H1 (cell line): ENCODE results near the gene FGFBP1. TPM values are rescaled to one million over a fixed set of nuclear protein-coding genes. Genes with fewer than 3 reads are reported as not detected.

Experiments
- CTCF ChIA-PET: fragments of 300-600 bp; sonication (Branson Sonifier 250); formaldehyde crosslinking; loops from one replicate; lab custom pipeline; 2021; ENCODE audit not compliant: partially characterized antibody; lab: Charles Lee
- POLR2A ChIA-PET: fragments of 300-600 bp; sonication (Branson Sonifier 250); formaldehyde crosslinking; loops from one replicate; lab custom pipeline; 2021; ENCODE audit warnings: inconsistent platforms; ENCODE audit not compliant: partially characterized antibody; lab: Charles Lee
- DNase-seq, 2 experiments: peaks; one replicate each; pipeline versions ENCODE4 v3.0.0 to v3.0.0-alpha.2; 2010 to 2022; ENCODE audit warnings: low spot score in 2 of 2, low read depth in 1 of 2, mixed read lengths in 1 of 2
- FAIRE-seq: peaks from 2 replicates; lab custom pipeline; 2011; peaks lifted over from hg19 to GRCh38; lab: Jason Lieb, UNC
- H2AFZ ChIP-seq: 2 replicates; pipeline ENCODE4 v1.8.1; 2012; ENCODE audit warnings: low read length, inconsistent platforms
- H2AK5ac ChIP-seq: 2 replicates; pipeline ENCODE4 v1.6.1; 2013; ENCODE audit warnings: low read depth, low read length
- H2BK120ac ChIP-seq: replicated peaks from 2 replicates; pipeline ENCODE3; 2013; ENCODE audit warnings: low read depth, low read length, inconsistent platforms
- H2BK12ac ChIP-seq: 2 replicates; pipeline ENCODE4 v1.6.1; 2013; ENCODE audit warnings: low read depth, low read length
- H2BK15ac ChIP-seq: 2 replicates; pipeline ENCODE4 v1.6.1; 2013; ENCODE audit warnings: low read length
- H2BK20ac ChIP-seq: 2 replicates; pipeline ENCODE4 v1.6.1; 2013; ENCODE audit warnings: low read length
- H2BK5ac ChIP-seq: 2 replicates; pipeline ENCODE4 v1.6.1; 2013; ENCODE audit warnings: low read depth, low read length
- H3K14ac ChIP-seq: 2 replicates; pipeline ENCODE4 v1.6.1; 2013; ENCODE audit warnings: inconsistent platforms; ENCODE audit not compliant: insufficient read length
- H3K18ac ChIP-seq: 2 replicates; pipeline ENCODE4 v1.6.1; 2013; ENCODE audit warnings: low read length; ENCODE audit errors: extremely low read depth
- H3K23ac ChIP-seq: 2 replicates; pipeline ENCODE4 v1.6.1; 2013; ENCODE audit warnings: inconsistent platforms; ENCODE audit not compliant: insufficient read length
- H3K23me2 ChIP-seq: 2 replicates; pipeline ENCODE4 v1.6.1; 2013; ENCODE audit warnings: low read depth, low read length
- H3K27ac ChIP-seq: 2 replicates; pipeline ENCODE4 v1.6.1; 2011; ENCODE audit warnings: low read depth, low read length, inconsistent platforms
- H3K27me3 ChIP-seq, 4 experiments: replicated peaks in 1 of 4; 1 replicate in 1 of 4; 2 replicates in 3 of 4; pipeline versions ENCODE4 v1.6.1 to v1.8.1; 2011 to 2013; ENCODE audit warnings: low read length in 3 of 4, mild to moderate bottlenecking in 3 of 4, inconsistent platforms in 2 of 4, mixed read lengths in 2 of 4, moderate library complexity in 1 of 4; ENCODE audit not compliant: control insufficient read depth in 3 of 4, insufficient read depth in 3 of 4; ENCODE audit errors: extremely low read depth in 1 of 4
- H3K36me3 ChIP-seq, 4 experiments: 2 replicates each; pipeline versions ENCODE4 v1.6.1 to v1.8.1; 2011 to 2013; ENCODE audit warnings: mild to moderate bottlenecking in 4 of 4, low read length in 3 of 4, moderate library complexity in 2 of 4, control low read depth in 1 of 4, inconsistent platforms in 1 of 4; ENCODE audit not compliant: insufficient read depth in 4 of 4, control insufficient read depth in 2 of 4
- H3K4ac ChIP-seq: replicated peaks from 2 replicates; pipeline ENCODE3; 2013; ENCODE audit warnings: low read length, low read depth, mixed read lengths, inconsistent platforms; ENCODE audit not compliant: insufficient read length
- H3K4me1 ChIP-seq, 4 experiments: replicated peaks in 1 of 4; 1 replicate in 1 of 4; 2 replicates in 3 of 4; pipeline versions ENCODE4 v1.6.1 to v1.8.1; 2011 to 2013; ENCODE audit warnings: low read length in 3 of 4, inconsistent platforms in 2 of 4, mixed read lengths in 1 of 4; ENCODE audit not compliant: insufficient read depth in 4 of 4, control insufficient read depth in 3 of 4
- H3K4me2 ChIP-seq, 2 experiments: 2 replicates each; pipeline versions ENCODE4 v1.6.1 to v1.8.1; 2011 to 2013; ENCODE audit warnings: low read depth in 2 of 2, low read length in 2 of 2, control low read depth in 1 of 2, inconsistent platforms in 1 of 2, mild to moderate bottlenecking in 1 of 2; ENCODE audit not compliant: insufficient read depth in 1 of 2
- H3K4me3 ChIP-seq, 4 experiments: fragments of 200-600, 300-600 bp in 1 of 4; sonication (generic), shearing (Covaris generic), sonication (Bioruptor Twin) in 1 of 4; 2 replicates each; pipeline versions ENCODE4 v1.5.1 to v1.8.1; 2011 to 2016; ENCODE audit warnings: low read length in 4 of 4, low read depth in 3 of 4, control low read depth in 2 of 4, inconsistent platforms in 2 of 4, mild to moderate bottlenecking in 2 of 4, mixed read lengths in 1 of 4, moderate library complexity in 1 of 4; ENCODE audit not compliant: insufficient read depth in 2 of 4; ENCODE audit errors: extremely low read depth in 1 of 4
- H3K56ac ChIP-seq: replicated peaks from 2 replicates; pipeline ENCODE3; 2013; ENCODE audit warnings: low read depth, mild to moderate bottlenecking, mixed read lengths, low read length, inconsistent platforms; ENCODE audit not compliant: insufficient read length
- H3K79me1 ChIP-seq: 2 replicates; pipeline ENCODE4 v1.6.1; 2013; ENCODE audit warnings: low read depth, low read length, control low read depth
- H3K79me2 ChIP-seq, 2 experiments: 2 replicates each; pipeline versions ENCODE4 v1.6.1 to v1.8.1; 2012 to 2013; ENCODE audit warnings: low read length in 2 of 2, mild to moderate bottlenecking in 2 of 2, inconsistent platforms in 1 of 2; ENCODE audit not compliant: insufficient read depth in 2 of 2, control insufficient read depth in 1 of 2
- H3K9ac ChIP-seq, 4 experiments: replicated peaks in 1 of 4; 1 replicate in 1 of 4; 2 replicates in 3 of 4; pipeline versions ENCODE4 v1.6.1 to v1.8.1; 2011 to 2013; ENCODE audit warnings: low read depth in 3 of 4, low read length in 3 of 4, control low read depth in 2 of 4, mild to moderate bottlenecking in 2 of 4, moderate library complexity in 2 of 4, inconsistent platforms in 1 of 4; ENCODE audit errors: extremely low read depth in 1 of 4
- H3K9me3 ChIP-seq, 2 experiments: 2 replicates each; pipeline versions ENCODE4 v1.6.1 to v1.8.1; 2012 to 2013; ENCODE audit warnings: mild to moderate bottlenecking in 2 of 2, moderate library complexity in 2 of 2, control low read depth in 1 of 2, inconsistent platforms in 1 of 2, low read depth in 1 of 2, low read length in 1 of 2, mixed read lengths in 1 of 2; ENCODE audit not compliant: insufficient read depth in 2 of 2
- H4K20me1 ChIP-seq, 2 experiments: replicated peaks in 1 of 2; 2 replicates each; pipeline versions ENCODE3 to v1.8.1; 2011 to 2013; ENCODE audit warnings: inconsistent platforms in 2 of 2, low read length in 2 of 2, mild to moderate bottlenecking in 1 of 2; ENCODE audit not compliant: insufficient read depth in 2 of 2, control insufficient read depth in 1 of 2
- H4K5ac ChIP-seq: 2 replicates; pipeline ENCODE4 v1.6.1; 2013; ENCODE audit warnings: low read length, low read depth, mixed read lengths, inconsistent platforms; ENCODE audit not compliant: insufficient read length
- H4K8ac ChIP-seq: 2 replicates; pipeline ENCODE4 v1.8.0; 2013; ENCODE audit warnings: mild to moderate bottlenecking, moderate library complexity, low read length, inconsistent platforms; ENCODE audit not compliant: insufficient read depth; ENCODE audit errors: extremely low read depth
- H4K91ac ChIP-seq: replicated peaks from 2 replicates; pipeline ENCODE3; 2013; ENCODE audit warnings: low read length, mixed read lengths, inconsistent platforms; ENCODE audit not compliant: insufficient read length
- CBX8 ChIP-seq: fragments of 300-800, 300-1000 bp; sonication (generic); IDR thresholded peaks from 2 replicates; pipeline ENCODE4 v1.7.1; 2016; ENCODE audit warnings: low read depth, low read length, borderline replicate concordance
- JUN ChIP-seq: IDR thresholded peaks from 2 replicates; pipeline ENCODE4 v1.6.1; 2011; ENCODE audit warnings: low read depth, mild to moderate bottlenecking, improper control_type of control experiment, low read length
- WGBS, 2 experiments: shearing (Covaris generic) in 1 of 2; methylation state at CpG; one replicate each; pipeline versions ENCODE4 v1.1.6 to v1.1.7; 2013 to 2015; ENCODE audit warnings: low lambda C conversion rate in 2 of 2, mixed read lengths in 2 of 2, inconsistent platforms in 1 of 2, low coverage in 1 of 2, missing lambda C conversion rate in 1 of 2; ENCODE audit not compliant: insufficient replicate concordance in 2 of 2, insufficient coverage in 1 of 2, insufficient read length in 1 of 2; ENCODE audit errors: extremely low coverage in 1 of 2, missing lambda C conversion rate in 1 of 2; 5-methylcytosine and 5-hydroxymethylcytosine counted together
- polyA plus RNA-seq, 7 experiments: library from polyadenylated mRNA; depleted of rRNA in 3 of 7; stranded (reverse) in 5 of 7; unstranded in 2 of 7; fragments of >200 nt in 5 of 7; fragments of 200-250 nt in 2 of 7; gene quantifications; 1 replicate in 5 of 7; 2 replicates in 1 of 7; 4 replicates in 1 of 7; pipeline versions ENCODE4 v1.2.1 to v1.2.3, GENCODE V29; 2011 to 2013; ENCODE audit warnings: missing spikeins in 2 of 7, mixed read lengths in 2 of 7
- total RNA-seq: library from RNA; stranded (reverse); fragmentation: NEBNext Ultra II Directional; extraction: Animal tissue kit (Norgen Biotek cat#: 25700); gene quantifications from 2 replicates; pipeline ENCODE4 v1.2.1, GENCODE V29; 2021
- TF ChIP-seq, protein P1 (sequence below), 3 experiments: IDR thresholded peaks; 1 replicate in 2 of 3; 2 replicates in 1 of 3; pipeline versions ENCODE4 v1.5.1 to v1.6.1; 2011; ENCODE audit warnings: low read length in 3 of 3, mild to moderate bottlenecking in 3 of 3, inconsistent platforms in 2 of 3, low read depth in 1 of 3, moderate library complexity in 1 of 3; ENCODE audit not compliant: insufficient read depth in 1 of 3; ENCODE audit errors: control extremely low read depth in 1 of 3

The FGFBP1 gene
- total and polyA plus RNA-seq, 2 of the 8 experiments (the other 6 are each of a cell fraction or from before 2014, with no cell fraction given), result 0.17 to 0.20 TPM

DNA sequence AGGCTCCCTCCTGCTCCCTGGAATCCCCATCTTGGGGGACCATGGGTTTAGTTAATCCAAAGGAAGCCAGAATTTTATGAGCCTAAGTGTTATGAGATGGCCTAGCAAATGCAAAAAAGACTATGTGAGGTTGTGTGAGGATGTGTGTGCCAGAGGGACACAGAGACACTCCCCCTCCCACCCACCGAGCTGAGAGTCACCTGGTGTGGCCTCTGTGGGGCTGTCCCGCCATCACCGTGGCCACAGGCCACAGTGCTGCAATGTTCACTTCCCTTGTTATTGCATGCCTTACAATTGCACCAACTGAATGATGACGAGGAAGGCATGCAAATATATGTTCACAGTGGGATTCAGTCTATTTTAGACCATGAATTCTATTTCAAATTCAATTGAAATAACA is 25.0 kb upstream of the FGFBP1 start:
- DNase-seq, result no peak
- Histone ChIP-seq H2BK120ac (no peak overlapping the region), H4K91ac (no peak overlapping the region), H3K9ac (no peak overlapping the region), H2BK12ac (no peak overlapping the region), H3K14ac (no peak overlapping the region), H3K4me2 (no peak overlapping the region), H3K23me2 (no peaks in the 10 kb centered on the region), H3K79me1 (no peaks in the 10 kb centered on the region), H4K8ac (no peak overlapping the region), H2BK20ac (no peak overlapping the region), H3K79me2 (no peaks in the 10 kb centered on the region), H4K20me1 (no peaks in the 10 kb centered on the region), H3K4me1 (peaks cover 0 to 2% (median 0%) of the 10 kb centered on the region in 4 experiments; a peak in 3 of 7 replicates), H3K18ac (no peak overlapping the region), H3K4me3 (no peak overlapping the region), H3K56ac (no peak overlapping the region), H3K9me3 (0 out of 4 replicates have a peak, but pooled peaks cover 0 to 3% of the 10 kb centered on the region in 2 experiments), H3K4ac (no peak overlapping the region), H2BK5ac (no peak overlapping the region), H2BK15ac (no peak overlapping the region), H4K5ac (no peak overlapping the region), H2AFZ (no peak overlapping the region), H3K23ac (no peak overlapping the region), H3K27me3 (no peaks in the 10 kb centered on the region), H3K36me3 (peaks cover 0 to 3% (median 0%) of the 10 kb centered on the region in 4 experiments; a peak in 1 of 8 replicates), H3K27ac (no peak overlapping the region), H2AK5ac (no peak overlapping the region)
- ChIA-PET POLR2A (interaction anchor here (0.6 to 1.0 kb wide), 2 partner anchors 121 to 287 kb away, joined by 3 to 4 read pairs; no protein-coding TSS in a partner anchor), CTCF (interaction anchor here (0.6 to 7.6 kb wide), 21 partner anchors 10 to 339 kb away, joined by 3 to 64 read pairs (median 3); no protein-coding TSS in a partner anchor)
- 89% methylated on average over 4 of the region's 4 CpGs; no CpG with 5 or more reads in 1 of the 2 experiments for whole genome bisulfite sequencing, 2 experiments
- TF ChIP-seq, protein P1, sequence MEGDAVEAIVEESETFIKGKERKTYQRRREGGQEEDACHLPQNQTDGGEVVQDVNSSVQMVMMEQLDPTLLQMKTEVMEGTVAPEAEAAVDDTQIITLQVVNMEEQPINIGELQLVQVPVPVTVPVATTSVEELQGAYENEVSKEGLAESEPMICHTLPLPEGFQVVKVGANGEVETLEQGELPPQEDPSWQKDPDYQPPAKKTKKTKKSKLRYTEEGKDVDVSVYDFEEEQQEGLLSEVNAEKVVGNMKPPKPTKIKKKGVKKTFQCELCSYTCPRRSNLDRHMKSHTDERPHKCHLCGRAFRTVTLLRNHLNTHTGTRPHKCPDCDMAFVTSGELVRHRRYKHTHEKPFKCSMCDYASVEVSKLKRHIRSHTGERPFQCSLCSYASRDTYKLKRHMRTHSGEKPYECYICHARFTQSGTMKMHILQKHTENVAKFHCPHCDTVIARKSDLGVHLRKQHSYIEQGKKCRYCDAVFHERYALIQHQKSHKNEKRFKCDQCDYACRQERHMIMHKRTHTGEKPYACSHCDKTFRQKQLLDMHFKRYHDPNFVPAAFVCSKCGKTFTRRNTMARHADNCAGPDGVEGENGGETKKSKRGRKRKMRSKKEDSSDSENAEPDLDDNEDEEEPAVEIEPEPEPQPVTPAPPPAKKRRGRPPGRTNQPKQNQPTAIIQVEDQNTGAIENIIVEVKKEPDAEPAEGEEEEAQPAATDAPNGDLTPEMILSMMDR (IDR thresholded peaks at IDR 0.05; ENCODE audit: control extremely low read depth in 1 of 3, insufficient read depth in 1 of 3, low read depth in 1 of 3, low read length in 3 of 3), result no peak
- TF ChIP-seq JUN, result no peak
- TF ChIP-seq CBX8, result no peak
- no peak for FAIRE-seq
